ENCODE data around the gene ZDHHC14.

The ZDHHC14 gene

DNA sequence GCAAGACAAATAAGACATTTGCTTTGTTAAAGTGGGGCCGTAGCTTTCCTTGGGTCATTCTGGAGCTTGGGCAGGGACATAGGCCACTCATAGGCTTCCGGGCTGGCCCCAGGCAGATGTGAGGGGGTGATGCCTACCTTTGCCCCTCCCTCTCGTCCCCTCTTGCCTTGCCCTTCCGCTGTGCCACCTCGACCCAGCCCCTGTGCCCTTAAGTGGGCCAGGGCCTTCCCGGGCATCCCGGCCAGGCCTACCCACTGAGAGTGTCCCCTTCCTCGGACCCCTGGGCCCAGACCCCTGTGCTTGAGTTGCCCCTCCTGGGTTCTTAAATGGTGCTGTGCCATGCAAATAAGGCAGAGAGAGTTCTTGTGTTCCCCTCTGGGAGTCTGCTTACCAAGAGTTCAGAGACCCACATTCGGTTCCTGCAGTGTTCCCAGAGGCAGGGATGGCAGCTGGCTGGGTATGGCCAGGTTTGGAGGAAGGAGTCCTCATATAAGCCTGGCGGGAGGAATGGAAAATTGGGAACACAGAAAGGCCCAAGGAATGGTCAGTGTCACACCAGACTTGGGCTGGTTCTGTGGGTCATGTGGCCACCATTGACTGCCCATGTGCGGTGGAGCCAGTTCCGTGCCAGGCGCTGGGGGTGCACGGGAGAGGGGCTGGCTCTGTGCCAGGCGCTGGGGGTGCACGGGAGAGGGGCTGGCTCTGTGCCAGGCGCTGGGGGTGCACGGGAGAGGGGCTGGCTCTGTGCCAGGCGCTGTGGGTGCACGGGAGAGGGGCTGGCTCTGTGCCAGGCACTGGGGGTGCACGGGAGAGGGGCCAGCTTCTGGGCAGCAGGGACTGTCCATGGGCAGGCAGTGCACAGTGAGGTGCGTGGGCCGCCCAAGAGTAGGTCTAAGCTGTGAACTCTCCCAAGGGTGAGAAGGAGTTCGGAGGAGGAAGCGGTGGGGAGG is 268.6 kb downstream of the ZDHHC14 start:
- no peak for ATAC-seq (replicated peaks; ENCODE audit: extremely low read depth, poor library complexity, severe bottlenecking)
- Mint-ChIP-seq H3K4me1 (no peaks in the 10 kb centered on the region), H3K4me3 (no peak overlapping the region), H3K9me3 (no peaks in the 10 kb centered on the region), H3K27ac (ENCODE audit: low read depth) (peak overlapping the region; percentile 83), H3K36me3 (ENCODE audit: insufficient read depth) (no peaks in the 10 kb centered on the region), H3K27me3 (no peaks in the 10 kb centered on the region)
- DNase-seq (ENCODE audit: low spot score in 2 of 2), result no peak

DNA sequence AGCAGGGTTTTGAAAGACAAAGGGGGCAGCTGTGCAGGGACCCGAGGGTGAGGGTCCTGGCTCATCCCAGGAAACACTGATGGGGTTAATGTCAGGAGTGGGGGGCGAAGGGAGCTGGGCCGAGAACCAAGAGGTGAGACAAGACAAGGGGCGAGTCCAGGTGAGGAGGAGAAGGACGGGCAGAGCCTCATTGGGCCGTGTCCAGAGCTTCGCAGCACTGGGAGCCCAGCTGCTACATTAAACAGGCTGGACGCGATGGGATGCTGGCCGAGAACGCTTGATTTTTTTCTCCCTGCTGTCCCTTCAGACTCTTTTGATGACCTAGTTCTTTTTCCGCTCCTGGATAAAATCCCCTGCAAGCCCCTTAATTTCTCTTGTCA is 269.3 kb downstream of the ZDHHC14 start:
- no peaks in the 10 kb centered on the region for H3K4me1 Mint-ChIP-seq
- no peaks in the 10 kb centered on the region for H3K9me3 Mint-ChIP-seq
- H3K27me3 Mint-ChIP-seq, result no peaks in the 10 kb centered on the region
- H3K27ac Mint-ChIP-seq (ENCODE audit: low read depth), result peak overlapping the region; percentile 83
- DNase-seq (ENCODE audit: low spot score in 2 of 2), result no peak
- no peak overlapping the region for H3K4me3 Mint-ChIP-seq
- ATAC-seq (replicated peaks; ENCODE audit: extremely low read depth, poor library complexity, severe bottlenecking), result no peak
- H3K36me3 Mint-ChIP-seq (ENCODE audit: insufficient read depth), result no peaks in the 10 kb centered on the region

DNA sequence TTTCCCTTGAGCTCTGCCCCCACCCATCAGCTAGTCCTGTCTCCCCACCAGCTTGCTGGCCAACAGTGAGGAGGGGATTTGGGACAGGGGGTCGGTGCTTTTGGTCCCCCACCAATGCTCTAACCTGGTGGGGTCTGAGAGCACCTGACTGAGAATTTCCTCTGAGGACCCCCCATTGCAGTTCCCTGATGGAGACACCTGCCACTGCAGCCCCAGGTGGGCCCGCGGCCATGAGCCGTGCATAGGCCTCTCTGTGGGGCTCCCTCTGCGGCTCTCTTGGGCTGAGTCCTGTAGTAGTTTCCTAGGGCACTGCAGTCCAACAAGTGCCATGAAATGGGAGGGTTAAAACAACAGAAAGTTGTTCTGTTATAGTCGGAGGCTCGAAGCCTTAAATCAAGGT is 269.8 kb downstream of the ZDHHC14 start:
- Mint-ChIP-seq H3K4me1 (no peaks in the 10 kb centered on the region), H3K4me3 (no peak overlapping the region), H3K27ac (ENCODE audit: low read depth) (no peak overlapping the region), H3K9me3 (no peaks in the 10 kb centered on the region), H3K36me3 (ENCODE audit: insufficient read depth) (no peaks in the 10 kb centered on the region), H3K27me3 (no peaks in the 10 kb centered on the region)
- ATAC-seq (replicated peaks; ENCODE audit: extremely low read depth, poor library complexity, severe bottlenecking), result no peak
- DNase-seq (ENCODE audit: low spot score in 2 of 2), result no peak

DNA sequence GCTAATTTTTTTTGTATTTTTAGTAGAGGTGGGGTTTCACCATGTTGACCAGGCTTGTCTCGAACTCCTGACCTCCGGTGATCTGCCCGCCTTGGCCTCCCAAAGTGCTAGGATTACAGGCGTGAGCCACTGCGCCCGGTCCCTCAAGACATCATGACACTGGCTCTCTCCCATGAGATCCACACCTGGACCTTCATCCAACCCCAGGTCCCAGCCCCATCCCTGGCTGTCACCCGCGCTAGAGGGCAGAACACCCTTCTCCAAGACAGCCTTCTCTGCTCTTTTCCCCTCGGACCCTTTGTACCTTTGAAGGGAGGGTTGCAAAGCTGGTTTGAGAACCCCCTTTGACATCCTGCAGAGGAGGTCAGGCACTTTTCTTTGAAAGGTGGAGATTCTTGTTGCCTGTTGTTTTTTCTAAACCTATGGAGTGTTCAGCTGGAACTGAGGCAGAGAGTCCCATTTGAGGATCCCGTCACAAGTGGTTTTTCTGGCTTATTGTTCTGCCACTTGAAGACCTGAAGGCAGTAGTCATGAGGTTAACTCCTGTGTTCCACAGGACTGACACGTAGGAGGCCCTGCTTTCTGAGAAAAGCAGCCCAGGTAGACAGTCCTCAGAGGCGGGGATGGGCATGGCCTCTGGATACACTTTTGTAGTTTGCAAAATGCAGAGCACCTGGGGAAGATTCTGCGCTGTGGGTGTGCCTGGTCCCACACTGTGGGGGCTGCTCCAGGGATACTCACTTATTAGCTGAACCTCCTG is 270.9 kb downstream of the ZDHHC14 start:
- Mint-ChIP-seq H3K4me3 (no peak overlapping the region), H3K4me1 (no peaks in the 10 kb centered on the region), H3K27ac (ENCODE audit: low read depth) (no peak overlapping the region), H3K36me3 (ENCODE audit: insufficient read depth) (peaks cover 2% of the 10 kb centered on the region), H3K27me3 (no peaks in the 10 kb centered on the region), H3K9me3 (no peaks in the 10 kb centered on the region)
- DNase-seq (ENCODE audit: low spot score in 2 of 2) (no peak), ATAC-seq (replicated peaks; ENCODE audit: extremely low read depth, poor library complexity, severe bottlenecking) (no peak)

DNA sequence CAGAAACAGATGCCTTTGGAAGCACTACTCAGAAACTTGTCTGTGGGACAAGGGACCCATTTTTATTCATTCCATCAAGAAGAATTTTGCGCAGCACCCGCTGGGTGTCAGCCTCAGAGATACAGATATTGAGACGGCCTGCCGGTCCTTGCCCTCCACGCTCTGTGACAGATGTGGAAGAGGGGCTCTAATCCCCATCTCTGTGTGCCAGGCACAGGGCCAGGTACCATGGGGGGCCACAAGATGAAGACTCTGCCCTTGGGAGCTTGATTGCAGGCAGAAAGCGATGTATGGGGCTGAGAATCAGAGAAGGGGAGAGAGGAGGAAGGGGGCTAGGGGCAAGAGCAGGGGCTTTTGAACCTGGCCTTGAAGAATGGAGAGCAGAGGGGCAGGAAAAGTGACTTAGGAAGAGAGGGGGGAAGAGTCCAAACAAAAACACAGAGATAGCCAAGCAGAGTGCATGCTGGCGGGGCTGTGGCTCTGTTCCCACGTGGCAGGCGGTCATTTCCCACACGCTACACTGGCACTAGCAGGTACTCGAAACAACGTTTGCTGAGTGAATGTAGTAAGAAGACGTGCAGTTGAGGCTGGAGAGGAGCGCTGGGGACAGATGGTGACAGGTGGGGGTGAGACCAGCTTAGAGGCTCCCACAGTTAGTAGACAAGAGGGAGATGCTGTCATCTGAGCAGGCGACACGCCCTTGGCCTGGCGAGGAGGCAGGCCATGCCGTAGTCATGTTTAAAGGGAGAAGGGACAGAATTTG is 271.8 kb downstream of the ZDHHC14 start:
- DNase-seq (ENCODE audit: low spot score in 2 of 2) (no peak), ATAC-seq (replicated peaks; ENCODE audit: extremely low read depth, poor library complexity, severe bottlenecking) (no peak)
- no peaks in the 10 kb centered on the region for H3K4me1 Mint-ChIP-seq
- H3K36me3 Mint-ChIP-seq (ENCODE audit: insufficient read depth), result peaks cover 2% of the 10 kb centered on the region
- no peak overlapping the region for H3K4me3 Mint-ChIP-seq
- no peaks in the 10 kb centered on the region for H3K9me3 Mint-ChIP-seq
- no peaks in the 10 kb centered on the region for H3K27me3 Mint-ChIP-seq
- no peak overlapping the region for H3K27ac Mint-ChIP-seq (ENCODE audit: low read depth)

DNA sequence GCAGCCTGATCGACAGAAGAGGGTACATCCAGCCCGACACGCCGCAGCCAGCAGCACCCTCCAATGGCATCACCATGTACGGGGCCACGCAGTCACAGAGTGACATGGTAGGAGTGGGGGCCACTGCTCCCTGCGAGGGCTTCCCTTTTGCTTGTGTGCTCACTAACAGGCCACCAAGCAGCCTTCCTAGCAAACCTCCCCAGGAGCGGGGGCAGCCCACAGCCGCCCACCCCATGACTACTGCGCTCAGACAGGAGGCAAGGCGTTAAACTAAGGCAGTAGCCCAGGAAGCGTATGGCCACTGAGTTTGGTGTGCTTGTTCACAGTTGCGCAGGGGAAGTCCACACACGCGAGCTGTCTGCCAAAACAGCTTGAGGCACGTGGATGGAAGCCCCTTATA is 272.5 kb downstream of the ZDHHC14 start:
- DNase-seq (ENCODE audit: low spot score in 2 of 2), result no peak

DNA sequence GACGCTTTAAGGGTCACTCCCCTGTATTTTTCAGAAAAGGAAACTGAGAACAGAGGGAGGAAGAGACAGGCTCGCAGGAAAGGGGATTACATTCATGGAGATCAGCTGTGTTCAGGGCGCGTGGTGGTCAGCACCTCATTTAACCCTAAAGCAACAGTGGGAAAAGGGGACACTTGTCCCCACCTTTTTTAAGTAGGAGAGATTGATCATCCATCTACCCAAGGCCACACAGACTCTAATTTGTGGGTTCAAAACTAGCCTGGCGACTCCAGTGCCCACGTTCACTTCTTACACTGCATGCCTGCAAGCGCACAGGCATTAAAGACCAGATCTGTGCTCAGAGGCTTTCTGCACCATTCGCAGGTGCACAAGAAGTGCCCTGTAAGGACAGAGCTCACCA is 274.1 kb downstream of the ZDHHC14 start:
- Mint-ChIP-seq H3K4me1 (no peaks in the 10 kb centered on the region), H3K9me3 (no peaks in the 10 kb centered on the region), H3K27me3 (no peaks in the 10 kb centered on the region), H3K4me3 (no peak overlapping the region), H3K36me3 (ENCODE audit: insufficient read depth) (peaks cover 2% of the 10 kb centered on the region), H3K27ac (ENCODE audit: low read depth) (no peak overlapping the region)
- DNase-seq (ENCODE audit: low spot score in 2 of 2) (no peak), ATAC-seq (replicated peaks; ENCODE audit: extremely low read depth, poor library complexity, severe bottlenecking) (no peak)

More for the DNA sequence above, 272.5 kb downstream of the ZDHHC14 start:
- no peak for ATAC-seq (replicated peaks; ENCODE audit: extremely low read depth, poor library complexity, severe bottlenecking)
- Mint-ChIP-seq H3K36me3 (ENCODE audit: insufficient read depth) (peaks cover 2% of the 10 kb centered on the region), H3K4me1 (no peaks in the 10 kb centered on the region), H3K27ac (ENCODE audit: low read depth) (no peak overlapping the region), H3K4me3 (no peak overlapping the region), H3K27me3 (no peaks in the 10 kb centered on the region), H3K9me3 (no peaks in the 10 kb centered on the region)

DNA sequence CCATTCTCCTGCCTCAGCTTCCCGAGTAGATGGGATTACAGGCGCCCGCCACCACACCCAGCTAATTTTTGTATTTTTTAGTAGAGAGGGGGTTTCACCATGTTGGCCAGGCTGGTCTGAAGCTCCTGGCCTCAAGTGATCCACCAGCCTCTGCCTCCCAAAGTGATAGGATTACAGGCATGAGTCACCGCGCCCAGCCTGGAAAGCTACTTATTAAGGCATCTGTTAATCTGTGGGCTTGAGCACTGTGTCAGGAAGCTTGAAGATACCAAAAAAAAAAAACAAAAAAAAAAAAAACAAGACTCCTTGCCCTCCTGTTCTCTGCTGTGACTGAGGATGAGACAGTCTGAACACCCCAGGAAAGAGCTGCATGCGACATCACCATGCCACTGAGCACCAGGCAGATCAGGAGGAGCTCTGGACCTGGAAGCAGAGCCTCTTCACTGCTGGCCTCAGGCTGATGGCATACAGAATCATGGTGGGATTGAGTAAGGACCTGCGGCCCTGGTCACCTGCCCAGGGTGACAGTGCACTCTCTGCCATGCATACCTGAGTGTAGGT is 275.5 kb downstream of the ZDHHC14 start:
- Mint-ChIP-seq H3K27ac (ENCODE audit: low read depth) (no peak overlapping the region), H3K4me3 (no peak overlapping the region)
- ATAC-seq (replicated peaks; ENCODE audit: extremely low read depth, poor library complexity, severe bottlenecking), result no peak

DNA sequence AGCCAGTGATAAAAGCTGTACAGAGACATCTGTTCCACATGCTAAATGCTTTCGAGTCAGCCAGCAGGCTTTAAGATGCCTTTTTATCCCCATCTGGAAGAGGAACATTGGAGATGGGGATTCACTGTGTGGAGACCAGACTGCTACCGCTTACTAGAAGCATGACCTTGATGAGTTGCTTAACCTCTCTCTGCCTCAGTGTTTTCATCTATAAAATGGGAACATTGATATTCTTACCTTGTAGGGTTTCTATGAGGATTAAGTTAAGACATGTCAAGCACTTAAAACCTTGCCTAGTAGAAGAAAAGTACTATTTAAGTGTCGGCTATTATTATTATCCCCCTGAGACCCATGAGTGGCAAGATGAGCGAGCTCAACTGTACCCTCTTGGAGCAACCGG is 276.8 kb downstream of the ZDHHC14 start:
- Mint-ChIP-seq H3K36me3 (ENCODE audit: insufficient read depth) (peaks cover 2% of the 10 kb centered on the region), H3K4me3 (no peak overlapping the region), H3K27me3 (no peaks in the 10 kb centered on the region), H3K4me1 (no peaks in the 10 kb centered on the region), H3K27ac (ENCODE audit: low read depth) (no peak overlapping the region), H3K9me3 (no peaks in the 10 kb centered on the region)
- DNase-seq (ENCODE audit: low spot score in 2 of 2), result no peak
- ATAC-seq (replicated peaks; ENCODE audit: extremely low read depth, poor library complexity, severe bottlenecking), result no peak

More for the DNA sequence above, 275.5 kb downstream of the ZDHHC14 start:
- Mint-ChIP-seq H3K9me3 (no peaks in the 10 kb centered on the region), H3K36me3 (ENCODE audit: insufficient read depth) (peaks cover 2% of the 10 kb centered on the region), H3K27me3 (no peaks in the 10 kb centered on the region), H3K4me1 (no peaks in the 10 kb centered on the region)
- DNase-seq (ENCODE audit: low spot score in 2 of 2), result no peak

DNA sequence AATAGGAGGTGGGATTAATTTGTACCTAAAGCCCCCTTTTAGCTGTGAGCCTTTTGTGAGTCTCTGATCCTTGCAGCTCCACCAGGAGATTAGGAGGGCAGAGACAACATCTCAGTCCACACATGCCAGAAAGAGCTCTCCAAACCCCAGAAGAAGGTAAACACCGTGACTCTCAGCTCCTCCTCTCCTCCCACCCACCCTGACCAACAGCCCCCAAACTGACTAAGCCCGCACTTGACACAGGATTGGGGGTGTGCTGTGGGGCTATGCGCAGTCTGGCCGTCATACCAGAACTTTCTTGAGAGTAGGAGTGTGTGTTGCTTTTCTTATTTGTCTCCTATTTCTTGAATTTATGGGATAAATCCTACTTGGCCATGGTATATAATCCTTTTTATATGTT is 277.3 kb downstream of the ZDHHC14 start:
- H3K4me1 Mint-ChIP-seq, result no peaks in the 10 kb centered on the region
- no peaks in the 10 kb centered on the region for H3K27me3 Mint-ChIP-seq
- H3K9me3 Mint-ChIP-seq, result no peaks in the 10 kb centered on the region
- H3K4me3 Mint-ChIP-seq, result no peak overlapping the region
- DNase-seq (ENCODE audit: low spot score in 2 of 2) (no peak), ATAC-seq (replicated peaks; ENCODE audit: extremely low read depth, poor library complexity, severe bottlenecking) (no peak)
- peaks cover 2% of the 10 kb centered on the region for H3K36me3 Mint-ChIP-seq (ENCODE audit: insufficient read depth)
- H3K27ac Mint-ChIP-seq (ENCODE audit: low read depth), result no peak overlapping the region

DNA sequence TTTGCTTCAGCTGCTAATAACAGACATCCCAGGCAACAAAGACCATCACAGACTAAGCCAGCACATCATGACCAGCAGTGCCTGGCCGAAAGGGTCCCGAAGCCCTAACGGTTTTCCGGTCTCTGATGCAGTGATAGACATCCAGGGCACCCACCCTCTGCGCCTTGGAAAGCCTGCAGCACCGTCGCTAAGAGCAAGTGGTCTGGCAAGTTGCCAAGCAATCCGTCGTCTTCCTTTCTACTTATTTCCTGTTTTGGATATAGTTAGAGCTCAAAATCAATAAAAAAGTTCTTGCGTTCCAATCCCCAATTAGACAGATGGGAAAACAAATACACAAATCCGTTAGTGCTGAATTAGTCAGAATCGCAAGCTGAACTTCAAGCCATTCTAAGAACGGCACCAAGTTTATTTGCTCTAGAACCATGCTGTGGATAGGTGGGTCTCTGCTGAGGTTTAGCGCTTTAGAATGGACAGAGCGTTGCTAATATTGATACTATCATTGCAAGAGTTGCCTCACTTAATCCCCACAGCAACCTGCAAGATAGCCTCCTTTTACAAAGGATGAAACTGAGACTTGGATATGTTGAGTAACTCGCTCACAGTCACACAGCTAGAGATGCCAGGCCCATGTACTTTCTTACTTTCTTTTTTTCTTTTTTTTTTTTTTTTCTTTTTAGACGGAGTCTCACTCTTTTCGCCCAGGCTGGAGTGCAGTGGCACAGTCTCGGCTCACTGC is 278.7 kb downstream of the ZDHHC14 start:
- ATAC-seq (replicated peaks; ENCODE audit: extremely low read depth, poor library complexity, severe bottlenecking) (no peak), DNase-seq (ENCODE audit: low spot score in 2 of 2) (no peak)
- Mint-ChIP-seq H3K4me1 (no peaks in the 10 kb centered on the region), H3K9me3 (no peaks in the 10 kb centered on the region), H3K36me3 (ENCODE audit: insufficient read depth) (peaks cover 2% of the 10 kb centered on the region), H3K27ac (ENCODE audit: low read depth) (no peak overlapping the region), H3K27me3 (no peaks in the 10 kb centered on the region), H3K4me3 (no peak overlapping the region)

DNA sequence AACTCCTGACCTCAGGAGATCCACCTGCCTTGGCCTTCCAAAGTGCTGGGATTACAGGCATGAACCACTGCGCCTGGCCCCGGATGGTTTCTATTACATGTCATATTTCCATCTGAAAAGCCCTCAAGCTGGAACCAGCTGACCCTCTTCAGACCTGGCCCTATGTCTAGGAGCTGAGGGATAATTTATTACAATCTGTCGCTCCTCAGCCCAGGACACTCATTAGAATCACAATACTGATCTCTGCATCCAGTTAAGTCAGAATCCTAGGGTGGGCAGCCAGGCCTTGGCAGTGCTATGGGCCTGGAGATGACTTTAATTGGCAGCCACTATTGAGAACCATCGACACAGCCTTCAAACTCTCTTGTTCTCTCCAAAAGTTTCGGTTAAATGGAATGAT is 279.4 kb downstream of the ZDHHC14 start:
- no peak for ATAC-seq (replicated peaks; ENCODE audit: extremely low read depth, poor library complexity, severe bottlenecking)
- H3K4me1 Mint-ChIP-seq, result no peaks in the 10 kb centered on the region
- peaks cover 2% of the 10 kb centered on the region for H3K36me3 Mint-ChIP-seq (ENCODE audit: insufficient read depth)
- no peak for DNase-seq (ENCODE audit: low spot score in 2 of 2)
- no peak overlapping the region for H3K27ac Mint-ChIP-seq (ENCODE audit: low read depth)
- no peaks in the 10 kb centered on the region for H3K27me3 Mint-ChIP-seq
- no peaks in the 10 kb centered on the region for H3K9me3 Mint-ChIP-seq
- no peak overlapping the region for H3K4me3 Mint-ChIP-seq

Data from central memory CD8-positive, alpha-beta T cell (primary cell).